Adrenal gland (tissue), 19 donors: ENCODE measurements around the gene RHEB. TPM values are rescaled to one million over a fixed set of nuclear protein-coding genes. Genes with fewer than 3 reads are reported as not detected.
A peak's percentile ranks its signal among the peaks of the same experiment; 100 is the strongest.

Source experiments
- DNase-seq, 7 donors: peaks; one replicate each; pipeline ENCODE4 v3.0.0-alpha.2; 2019 to 2020
- H3K27ac ChIP-seq, 5 donors: fragments of 200-600 bp; sonication (generic) in 4 of 5; 1 replicate in 3 of 5; 2 replicates in 2 of 5; pipeline versions ENCODE4 v1.5.1 to v1.8.0; 2016 to 2020; ENCODE audit warnings: mild to moderate bottlenecking in 1 of 5
- H3K27me3 ChIP-seq: fragments of 200-600 bp; 2 replicates; pipeline ENCODE4 v1.8.0; 2021
- H3K36me3 ChIP-seq, 2 donors: fragments of 200-600 bp; replicated peaks in 1 of 2; 1 replicate in 1 of 2; 2 replicates in 1 of 2; pipeline versions ENCODE4 v1.5.1 to v1.8.0; 2018 to 2022
- H3K4me1 ChIP-seq, 2 donors: fragments of 200-600 bp; replicated peaks in 1 of 2; 1 replicate in 1 of 2; 2 replicates in 1 of 2; pipeline versions ENCODE4 v1.5.1 to v1.8.0; 2018 to 2021
- H3K4me3 ChIP-seq, 4 donors: fragments of 200-600 bp; sonication (generic) in 3 of 4; one replicate each; pipeline ENCODE4 v1.5.1; 2016 to 2018
- H3K9me3 ChIP-seq, 3 donors: fragments of 200-600 bp; sonication (generic) in 1 of 3; replicated peaks in 1 of 3; 1 replicate in 2 of 3; 2 replicates in 1 of 3; pipeline versions ENCODE4 v1.5.1 to v1.8.0; 2016 to 2021
- POLR2A ChIP-seq, 2 donors: fragments of 450-650 bp; IDR thresholded peaks; one replicate each; pipeline ENCODE4 v1.6.1; 2017; ENCODE audit warnings: antibody characterized with exemption in 2 of 2, mild to moderate bottlenecking in 2 of 2, moderate library complexity in 1 of 2
- WGBS, 4 donors: extraction: QIAGEN DNeasy Blood & Tissue Kit in 2 of 4; methylation state at CpG; one replicate each; pipeline versions ENCODE4 v1.1.5 to v1.1.7; 2013 to 2017; 5-methylcytosine and 5-hydroxymethylcytosine counted together
- intact Hi-C, 2 donors: fragments of 100-400 bp; cut with DNase I; formaldehyde crosslinking; loops; one replicate each; pipeline versions ENCODE4 v1.14.1 to v1.15.0; 2022 to 2023
- long read RNA-seq, 10 donors: library from polyadenylated mRNA in 3 of 10; unstranded in 2 of 10; stranded (forward) in 1 of 10; transcript quantifications; one replicate each; pipeline ENCODE4 v2.0.0 and lab custom pipeline, GENCODE V29; 2021 to 2026
- polyA plus RNA-seq, 3 donors: library from polyadenylated mRNA; stranded (reverse); fragments of 200-250 nt in 2 of 3; fragments of 350-450 nt in 1 of 3; fragmentation: Illumina TruSeq in 1 of 3; extraction: RNeasy Lipid Tissue Mini Kit (QIAGEN cat#74804) in 1 of 3; gene quantifications; one replicate each; pipeline ENCODE4 v1.2.3, GENCODE V29; 2013 to 2014
- total RNA-seq, 9 donors: library from RNA; depleted of rRNA in 4 of 9; stranded (reverse); fragments of >200 nt in 4 of 9; fragments of 120-200 nt in 1 of 9; fragmentation: NEBNext Ultra II Directional in 1 of 9; extraction: Animal tissue kit (Norgen Biotek cat#: 25700) in 1 of 9; gene quantifications; one replicate each; pipeline versions ENCODE4 v1.1.0 to v1.2.4, GENCODE V29; 2013 to 2023
- TF ChIP-seq, protein P1 (sequence below), 6 experiments: fragments of 450-650 bp in 4 of 6; fragments of 200-600 bp in 2 of 6; sonication (generic) in 1 of 6; IDR thresholded peaks; 1 replicate in 5 of 6; 2 replicates in 1 of 6; pipeline versions ENCODE4 v1.5.1 to v1.8.0; 2016 to 2021; ENCODE audit warnings: antibody characterized with exemption in 6 of 6, mild to moderate bottlenecking in 2 of 6, moderate library complexity in 1 of 6
- donor health status: healthy with polysubstance abuse.
- donor health status: Bipolar disorder and iron deficiency.
- donor health status: DM: yes; HTN: yes; CAD: no.
- donor health status: DM: no; HTN: no; CAD: no.
- donor health status: DM: no; HTN: no; CAD: no.
- donor health status: DM: yes; HTN: yes; CAD: no.

The RHEB gene, protein sequence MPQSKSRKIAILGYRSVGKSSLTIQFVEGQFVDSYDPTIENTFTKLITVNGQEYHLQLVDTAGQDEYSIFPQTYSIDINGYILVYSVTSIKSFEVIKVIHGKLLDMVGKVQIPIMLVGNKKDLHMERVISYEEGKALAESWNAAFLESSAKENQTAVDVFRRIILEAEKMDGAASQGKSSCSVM
- 100 to 1,000 TPM in 7 of 9 donors, 10 to 100 TPM in 2; 83.8 to 177 (median 131) TPM for total RNA-seq
- polyA plus RNA-seq = 100 to 1,000 TPM in 2 of 3 donors, 10 to 100 TPM in 1; 66.3 to 309 (median 105) TPM
- long read RNA-seq, donor 1, transcript RHEB-201 (8 exons, 2,075 nt) = major isoform, 57 of 65 reads
- long read RNA-seq, donor 1, partial matches to known transcripts = 5 of 65 reads
- long read RNA-seq, donor 1, other reads (novel, unspliced or antisense) = 0 of 65 reads
- long read RNA-seq, donor 2, transcript RHEB-201 (8 exons, 2,075 nt) = major isoform, 38 of 38 reads
- long read RNA-seq, donor 2, partial matches to known transcripts = 0 of 38 reads
- long read RNA-seq, donor 2, other reads (novel, unspliced or antisense) = 0 of 38 reads
- long read RNA-seq, donor 3, transcript RHEB-201 (8 exons, 2,075 nt) = major isoform, 62 of 68 reads
- long read RNA-seq, donor 3, partial matches to known transcripts = 6 of 68 reads
- long read RNA-seq, donor 3, other reads (novel, unspliced or antisense) = 0 of 68 reads
- long read RNA-seq, donor 4, transcript RHEB-201 (8 exons, 2,075 nt) = major isoform, 115 of 120 reads
- long read RNA-seq, donor 4, partial matches to known transcripts = 0 of 120 reads
- long read RNA-seq, donor 4, other reads (novel, unspliced or antisense) = 1 of 120 reads
- long read RNA-seq, donor 5, transcript RHEB-201 (8 exons, 2,075 nt) = major isoform, 222 of 238 reads
- long read RNA-seq, donor 5, partial matches to known transcripts = 1 of 238 reads
- long read RNA-seq, donor 5, other reads (novel, unspliced or antisense) = 11 of 238 reads
- long read RNA-seq, donor 6, transcript RHEB-201 (8 exons, 2,075 nt) = major isoform, 57 of 62 reads
- long read RNA-seq, donor 6, partial matches to known transcripts = 1 of 62 reads
- long read RNA-seq, donor 6, other reads (novel, unspliced or antisense) = 3 of 62 reads
- long read RNA-seq, donor 7, transcript RHEB-201 (8 exons, 2,075 nt) = major isoform, 30 of 32 reads
- long read RNA-seq, donor 7, partial matches to known transcripts = 0 of 32 reads
- long read RNA-seq, donor 7, other reads (novel, unspliced or antisense) = 0 of 32 reads
- long read RNA-seq, donor 8, transcript RHEB-201 (8 exons, 2,075 nt) = major isoform, 84 of 90 reads
- long read RNA-seq, donor 8, partial matches to known transcripts = 0 of 90 reads
- long read RNA-seq, donor 8, other reads (novel, unspliced or antisense) = 5 of 90 reads
- long read RNA-seq, donor 9, transcript RHEB-201 (8 exons, 2,075 nt) = major isoform, 38 of 40 reads
- long read RNA-seq, donor 9, partial matches to known transcripts = 0 of 40 reads
- long read RNA-seq, donor 9, other reads (novel, unspliced or antisense) = 0 of 40 reads
- long read RNA-seq, donor 10, transcript RHEB-201 (8 exons, 2,075 nt) = major isoform, 24 of 25 reads
- long read RNA-seq, donor 10, partial matches to known transcripts = 0 of 25 reads
- long read RNA-seq, donor 10, other reads (novel, unspliced or antisense) = 0 of 25 reads

DNA sequence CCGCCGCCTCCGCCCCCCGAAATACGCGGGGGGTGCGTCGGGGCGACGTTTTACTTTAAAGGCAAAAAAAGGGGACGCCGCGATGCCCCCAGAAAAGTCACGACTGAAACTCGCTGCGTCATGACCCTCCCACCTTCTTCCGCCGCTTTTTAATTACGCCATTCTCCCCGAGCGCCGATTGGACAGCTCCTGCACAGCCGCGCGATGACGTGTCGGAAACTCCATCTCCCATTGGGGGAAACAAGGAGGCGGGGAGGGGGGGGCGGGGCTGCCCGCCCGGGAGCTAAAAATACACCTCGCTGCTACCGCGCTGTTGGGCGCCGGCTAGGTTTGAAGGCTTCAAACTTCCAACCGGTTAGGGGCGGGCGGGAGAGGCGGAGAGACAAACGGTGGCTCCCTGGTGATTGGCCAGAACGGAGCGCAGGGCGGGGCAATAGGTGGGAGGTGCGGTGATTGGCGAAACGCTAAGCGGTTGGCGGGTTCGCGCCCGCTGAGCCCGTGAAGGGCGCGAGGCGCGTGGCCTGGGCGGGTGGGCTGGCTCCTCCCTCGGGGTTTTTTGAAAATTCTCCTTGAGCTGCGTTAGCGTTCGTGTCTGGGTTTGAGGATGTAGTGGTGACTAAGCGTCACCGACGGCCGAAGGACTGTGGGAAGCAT lies at the start of gene RHEB:
Gene RHEB (minus strand): TSS at position 131 of the 654 bp plus-strand sequence. CDS start 384 bp downstream, outside the sequence.
- Histone ChIP-seq H3K27me3 (no peaks in the 10 kb centered on the region), H3K36me3 (no peaks in the 10 kb centered on the region), H3K27ac (peak within 1 kb of the TSS; percentile 93 to 100 (median 99)), H3K4me3 (peak within 1 kb of the TSS; percentile 17 to 89 (median 39)), H3K4me1 (peaks cover 15 to 42% of the 10 kb centered on the region in 2 donors), H3K9me3 (no peaks in the 10 kb centered on the region)
- DNase-seq = peak; percentile 99 to 100 (median 99)
- WGBS, 4 donors = 0 to 1% (median 0%) methylated on average over 30 to 56 of the region's 66 CpGs
- peak in 1 of 2 donors; percentile 56 for TF ChIP-seq POLR2A (IDR thresholded peaks at IDR 0.05)
- TF ChIP-seq, protein P1, sequence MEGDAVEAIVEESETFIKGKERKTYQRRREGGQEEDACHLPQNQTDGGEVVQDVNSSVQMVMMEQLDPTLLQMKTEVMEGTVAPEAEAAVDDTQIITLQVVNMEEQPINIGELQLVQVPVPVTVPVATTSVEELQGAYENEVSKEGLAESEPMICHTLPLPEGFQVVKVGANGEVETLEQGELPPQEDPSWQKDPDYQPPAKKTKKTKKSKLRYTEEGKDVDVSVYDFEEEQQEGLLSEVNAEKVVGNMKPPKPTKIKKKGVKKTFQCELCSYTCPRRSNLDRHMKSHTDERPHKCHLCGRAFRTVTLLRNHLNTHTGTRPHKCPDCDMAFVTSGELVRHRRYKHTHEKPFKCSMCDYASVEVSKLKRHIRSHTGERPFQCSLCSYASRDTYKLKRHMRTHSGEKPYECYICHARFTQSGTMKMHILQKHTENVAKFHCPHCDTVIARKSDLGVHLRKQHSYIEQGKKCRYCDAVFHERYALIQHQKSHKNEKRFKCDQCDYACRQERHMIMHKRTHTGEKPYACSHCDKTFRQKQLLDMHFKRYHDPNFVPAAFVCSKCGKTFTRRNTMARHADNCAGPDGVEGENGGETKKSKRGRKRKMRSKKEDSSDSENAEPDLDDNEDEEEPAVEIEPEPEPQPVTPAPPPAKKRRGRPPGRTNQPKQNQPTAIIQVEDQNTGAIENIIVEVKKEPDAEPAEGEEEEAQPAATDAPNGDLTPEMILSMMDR (IDR thresholded peaks at IDR 0.05) = no peak
- intact Hi-C loops = loop anchor here (10.0 kb wide), 1 partner anchor 55 kb away; no protein-coding TSS in a partner anchor

DNA sequence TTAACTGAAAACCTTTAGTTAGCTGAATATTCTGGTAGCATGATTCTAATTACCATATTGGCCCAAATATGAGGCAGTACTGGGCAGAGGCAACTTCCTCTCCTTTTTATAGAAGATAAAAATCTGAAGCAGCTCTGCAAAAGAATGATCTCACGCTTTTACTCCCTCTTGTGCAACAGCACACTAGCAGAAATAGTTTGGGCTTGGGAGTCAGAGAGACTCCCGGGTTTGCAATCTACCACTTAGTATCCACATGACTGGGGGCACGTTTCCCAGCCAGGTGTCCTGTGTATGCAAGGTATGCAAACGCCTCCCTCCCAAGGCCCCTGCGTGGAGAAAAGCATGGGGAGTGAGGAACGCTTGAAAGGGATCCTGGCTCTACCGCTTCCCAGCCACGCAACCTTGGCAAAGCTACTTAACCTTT lies 47.2 kb upstream of the RHEB start:
- Histone ChIP-seq H3K27ac (peak overlapping the region in 1 of 5 donors; percentile 18), H3K4me3 (no peak overlapping the region), H3K27me3 (no peaks in the 10 kb centered on the region), H3K36me3 (no peaks in the 10 kb centered on the region), H3K4me1 (no peaks in the 10 kb centered on the region), H3K9me3 (no peaks in the 10 kb centered on the region)
- 73 to 81% (median 80%) methylated on average over 8 of the region's 8 CpGs for WGBS, 4 donors
- no peak for DNase-seq
- intact Hi-C loops = loop anchor here (5.0 kb wide), 1 partner anchor 190 kb away; no protein-coding TSS in a partner anchor
- no peak for TF ChIP-seq POLR2A (IDR thresholded peaks at IDR 0.05)

DNA sequence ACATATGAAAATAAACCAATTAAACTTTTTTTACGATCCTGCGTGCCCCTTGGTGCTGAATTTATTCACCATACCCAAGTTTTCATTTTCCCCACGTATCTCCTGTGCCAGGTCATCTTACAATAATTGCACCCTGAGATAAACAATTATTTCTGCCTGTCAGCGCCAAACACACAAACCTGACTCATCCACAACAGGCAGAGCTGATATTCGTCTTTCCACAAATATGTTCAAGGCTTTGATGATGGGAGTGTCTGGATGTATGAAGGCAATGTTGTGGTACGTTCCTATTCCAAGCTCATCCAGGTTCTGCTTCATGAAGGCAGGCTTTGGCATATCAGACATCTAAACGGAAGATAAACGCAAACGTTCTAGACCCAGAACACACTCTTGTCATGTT lies 45.8 kb upstream of the RHEB start:
- intact Hi-C loops = loop anchor here (5.0 kb wide), 1 partner anchor 192 kb away; no protein-coding TSS in a partner anchor
- Histone ChIP-seq H3K4me3 (no peak overlapping the region), H3K9me3 (no peaks in the 10 kb centered on the region), H3K27ac (no peak overlapping the region), H3K4me1 (no peaks in the 10 kb centered on the region), H3K36me3 (no peaks in the 10 kb centered on the region), H3K27me3 (no peaks in the 10 kb centered on the region)
- TF ChIP-seq, protein P1 (IDR thresholded peaks at IDR 0.05) = no peak
- no peak for TF ChIP-seq POLR2A (IDR thresholded peaks at IDR 0.05)
- no peak for DNase-seq
- 70 to 77% (median 73%) methylated on average over 8 to 9 of the region's 9 CpGs for WGBS, 4 donors
